GM18505 (cell line): ENCODE data around the gene OLA1.

Experiments
- ATAC-seq: cut with Tn5 transposase; IDR thresholded peaks from one replicate; pipeline ENCODE4 v1.9.1; 2021; ENCODE audit not compliant: unreplicated experiment
- POLR2A ChIP-seq: IDR thresholded peaks from 4 replicates; pipeline ENCODE4 v1.6.1; 2011; ENCODE audit warnings: borderline replicate concordance; ENCODE audit not compliant: insufficient read depth, insufficient read length; ENCODE audit errors: extremely low read depth

OLA1 gene

DNA sequence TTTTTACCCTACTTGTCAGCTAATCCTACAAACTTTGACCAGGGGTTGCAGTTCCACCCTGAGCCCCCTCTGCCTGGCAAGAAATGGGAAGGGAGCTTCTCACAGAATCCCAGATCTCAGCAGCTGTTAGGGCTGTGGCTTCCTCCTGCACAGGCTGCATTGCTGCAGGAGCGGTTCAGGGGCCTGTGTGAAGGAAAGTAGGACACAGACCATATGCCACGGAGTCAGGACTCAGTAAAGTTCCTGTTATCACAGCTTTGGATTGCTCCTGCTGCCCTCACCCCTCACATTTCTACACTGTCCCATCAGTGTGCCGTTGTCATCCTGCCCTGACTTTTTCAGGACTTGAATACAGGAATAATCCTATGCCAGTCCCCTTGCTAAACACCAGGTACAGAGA, 220.4 kb downstream of the OLA1 start:
- no peak for ATAC-seq
- no peak for TF ChIP-seq POLR2A

DNA sequence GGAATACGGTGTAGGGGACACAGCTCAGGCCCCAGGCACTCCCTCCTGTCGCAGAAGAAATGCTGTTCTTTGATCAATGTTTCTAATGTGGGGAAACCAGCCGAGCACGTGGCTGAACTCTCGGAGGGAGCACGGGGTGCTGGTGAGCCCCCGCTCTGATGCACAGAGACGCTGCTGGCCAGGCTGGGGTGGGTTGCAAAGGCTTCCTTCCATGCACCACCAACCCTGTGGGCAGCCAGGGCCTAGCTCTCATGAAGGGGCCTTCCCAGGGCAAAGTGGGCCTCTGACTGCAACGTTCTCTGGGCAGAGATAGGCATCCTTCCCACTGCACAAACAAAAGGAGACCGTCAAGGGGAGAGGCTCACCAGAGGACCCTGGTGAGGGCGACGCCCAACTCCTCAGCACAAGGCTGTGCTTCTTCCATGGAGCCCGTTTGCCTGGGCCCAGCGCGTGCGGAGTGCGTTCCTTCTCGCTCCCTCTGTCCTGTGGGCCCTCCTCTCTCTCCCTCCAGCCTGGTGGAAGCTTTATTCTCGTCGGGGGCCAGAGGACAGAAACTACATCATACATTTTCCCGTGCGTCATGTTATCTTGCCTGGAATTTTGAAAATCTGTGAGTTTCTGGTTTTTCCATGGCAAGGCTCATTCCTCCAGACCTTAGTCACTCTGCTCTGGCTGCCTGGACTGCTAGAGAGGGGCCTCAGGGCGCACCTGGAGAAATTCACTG, 222.0 kb downstream of the OLA1 start:
- ATAC-seq = no peak

DNA sequence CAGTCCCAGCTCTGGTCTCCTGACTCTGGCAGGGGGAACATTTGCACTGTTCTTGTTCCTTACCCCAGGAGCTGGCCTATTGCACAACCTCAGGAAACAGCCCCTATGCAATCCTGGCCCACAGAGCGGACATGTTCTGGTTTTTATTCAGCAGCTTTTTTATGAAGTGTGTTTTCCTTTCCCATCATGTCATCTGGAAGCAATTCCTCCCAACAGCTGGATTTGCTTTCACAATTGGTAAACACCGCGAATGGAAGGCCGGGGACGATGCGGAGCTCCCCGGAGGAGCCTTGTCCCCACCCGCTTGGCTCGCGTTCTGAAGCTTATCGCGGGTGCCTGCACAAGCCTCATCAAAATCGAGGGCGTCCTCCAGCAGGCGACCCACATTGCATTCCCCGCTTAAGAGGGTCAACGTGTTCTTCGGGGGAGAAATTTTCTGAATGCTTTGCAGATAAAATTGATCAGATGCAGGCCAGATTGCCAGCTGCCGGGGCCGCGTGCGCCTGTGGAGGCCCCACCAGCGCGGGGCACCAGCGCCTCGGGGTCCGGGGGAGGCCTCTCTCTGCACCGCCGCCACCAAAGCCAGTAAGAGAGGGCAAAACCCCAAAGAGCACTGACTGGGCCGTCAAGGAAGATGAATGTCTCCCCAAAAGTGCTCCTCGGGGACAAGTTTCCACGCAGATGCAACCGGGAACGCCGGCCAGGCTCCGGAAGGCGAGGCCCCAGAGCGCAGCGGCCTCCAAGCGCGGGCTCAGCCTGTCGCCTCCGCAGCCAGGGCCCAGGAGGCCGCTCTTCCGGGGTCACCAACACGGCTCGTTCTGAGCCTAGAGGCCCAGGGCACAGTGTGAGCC, 222.8 kb downstream of the OLA1 start:
- ATAC-seq = no peak
- TF ChIP-seq POLR2A = no peak

More for the DNA sequence above, 222.0 kb downstream of the OLA1 start:
- no peak for TF ChIP-seq POLR2A

DNA sequence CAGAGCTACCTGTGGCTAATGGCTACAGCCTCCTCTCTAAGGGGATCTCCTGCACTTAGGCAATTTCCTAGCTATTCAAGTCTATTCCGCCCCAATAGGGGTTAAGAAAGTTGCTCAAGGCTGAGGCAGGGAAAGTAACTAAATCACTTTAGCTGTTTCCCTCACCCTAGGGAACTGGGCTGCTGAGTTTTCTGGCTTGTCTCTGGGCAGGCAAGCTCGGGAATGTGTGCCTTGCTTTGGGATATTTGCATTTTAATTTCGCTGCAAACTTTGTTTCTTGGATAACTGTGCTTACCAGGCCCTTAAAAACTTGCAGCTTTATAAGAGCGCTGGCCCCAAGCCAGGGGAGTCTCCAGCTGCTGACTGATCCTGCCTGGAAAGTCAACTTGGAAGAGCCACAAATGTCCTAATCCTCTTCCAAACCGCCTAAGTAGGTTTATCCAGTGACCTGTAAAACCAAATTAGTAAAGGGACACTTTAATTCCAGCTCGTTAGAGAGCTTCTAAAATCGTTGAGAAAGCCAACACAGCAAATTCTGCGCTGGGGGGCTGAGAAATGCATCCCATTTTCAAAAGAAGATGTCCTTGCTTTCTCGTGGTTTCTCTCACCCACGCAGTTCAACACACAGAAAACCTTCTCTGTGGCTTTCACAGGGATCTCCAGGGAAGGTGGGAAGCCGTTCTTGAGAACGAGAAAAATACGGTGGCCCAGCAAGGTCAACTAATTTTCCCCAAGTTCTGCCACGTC, 223.6 kb downstream of the OLA1 start:
- no peak for ATAC-seq
- no peak for TF ChIP-seq POLR2A

DNA sequence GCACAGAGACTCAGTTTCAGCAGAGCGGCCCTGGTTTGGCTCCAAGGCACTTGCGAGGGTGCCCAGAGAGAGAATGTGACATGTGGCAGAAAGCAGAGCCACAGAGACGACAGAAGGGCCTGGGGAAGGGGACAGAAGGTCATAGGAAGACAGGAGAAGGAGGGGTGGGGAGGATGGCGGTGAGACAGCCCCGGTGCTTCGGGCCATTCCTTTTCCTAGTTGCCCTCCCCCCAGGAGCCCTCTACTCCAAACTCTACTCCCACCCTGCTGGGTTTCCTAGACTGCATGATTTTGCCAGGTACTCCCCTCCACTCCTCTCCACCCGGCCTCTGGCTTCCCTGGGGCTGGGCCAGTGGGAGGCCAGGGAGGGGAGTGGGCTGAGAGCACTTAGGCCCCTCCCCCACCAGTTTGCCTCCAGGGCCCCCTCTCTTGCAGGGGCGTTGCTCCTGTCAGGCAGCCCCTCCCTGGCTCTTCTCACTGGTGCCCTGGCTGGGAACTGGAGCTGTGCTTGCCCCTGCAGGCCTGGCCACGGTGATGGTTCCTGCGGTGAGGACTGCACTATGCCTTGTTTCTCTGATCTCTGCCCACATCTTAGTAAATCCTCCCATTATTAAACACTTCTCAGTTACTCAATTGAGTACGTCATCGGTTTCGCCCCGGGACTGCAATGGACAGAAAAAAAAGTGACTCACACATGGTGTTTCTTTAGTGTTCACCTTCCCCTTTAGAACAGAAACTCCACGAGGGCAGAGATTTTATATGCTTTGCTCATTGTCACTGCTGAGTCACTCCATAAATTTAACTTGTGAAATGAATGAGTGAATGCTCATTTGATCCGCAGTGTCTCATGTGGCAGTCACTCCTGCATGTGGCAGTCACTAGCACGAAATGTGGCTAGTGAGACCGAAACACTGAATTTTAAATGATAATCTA, 224.5 kb downstream of the OLA1 start:
- no peak for TF ChIP-seq POLR2A
- ATAC-seq = no peak
